Ishikawa (cell line): ENCODE measurements around the gene TMEM171.

ENCODE experiments used
- CEBPB ChIP-seq: IDR thresholded peaks from 2 replicates; pipeline ENCODE4 v1.6.1; 2012
- CREB1 ChIP-seq: IDR thresholded peaks from 2 replicates; pipeline ENCODE4 v1.6.1; 2012; ENCODE audit warnings: low read depth
- EGR1 ChIP-seq: IDR thresholded peaks from 2 replicates; pipeline ENCODE4 v1.6.1; 2012
- EP300 ChIP-seq: IDR thresholded peaks from 2 replicates; pipeline ENCODE4 v1.6.1; 2012; ENCODE audit warnings: borderline replicate concordance
- FOXM1 ChIP-seq: IDR thresholded peaks from 2 replicates; pipeline ENCODE4 v1.6.1; 2012; ENCODE audit warnings: low read depth, borderline replicate concordance
- MAX ChIP-seq: IDR thresholded peaks from 2 replicates; pipeline ENCODE4 v1.6.1; 2012
- NFIC ChIP-seq: IDR thresholded peaks from 2 replicates; pipeline ENCODE4 v1.6.1; 2012
- RAD21 ChIP-seq: IDR thresholded peaks from 2 replicates; pipeline ENCODE4 v1.6.1; 2012; ENCODE audit warnings: low read depth
- REST ChIP-seq: IDR thresholded peaks from 2 replicates; pipeline ENCODE4 v1.6.1; 2012; ENCODE audit warnings: low read depth, mild to moderate bottlenecking
- TAF1 ChIP-seq: IDR thresholded peaks from 2 replicates; pipeline ENCODE4 v1.6.1; 2012; ENCODE audit warnings: low read depth, mild to moderate bottlenecking
- TCF12 ChIP-seq: IDR thresholded peaks from 2 replicates; pipeline ENCODE4 v1.6.1; 2012; ENCODE audit warnings: low read depth
- TEAD4 ChIP-seq: IDR thresholded peaks from 2 replicates; pipeline ENCODE4 v1.6.1; 2012
- USF1 ChIP-seq: IDR thresholded peaks from 2 replicates; pipeline ENCODE4 v1.6.1; 2012
- YY1 ChIP-seq: IDR thresholded peaks from 2 replicates; pipeline ENCODE4 v1.6.1; 2012; ENCODE audit warnings: low read depth
- ZBTB7A ChIP-seq: IDR thresholded peaks from 2 replicates; pipeline ENCODE4 v1.6.1; 2012; ENCODE audit warnings: low read depth

The TMEM171 gene

GRCh38 chr5:73112359-73112758 is 8.0 kb upstream of the TMEM171 start:
- no peak for TF ChIP-seq RAD21

- TF ChIP-seq CEBPB (no peak), TCF12 (no peak), FOXM1 (no peak), NFIC (no peak), YY1 (no peak), TAF1 (no peak), MAX (no peak), EP300 (no peak), RAD21 (no peak), CREB1 (no peak), TEAD4 (no peak)
These were observed 6.2 kb upstream of the TMEM171 start for GRCh38 chr5:73114044-73114688.

- TF ChIP-seq MAX (no peak), TAF1 (no peak), CEBPB (no peak)
These were observed 4.8 kb upstream of the TMEM171 start for GRCh38 chr5:73115399-73116051.

- TF ChIP-seq TEAD4 (no peak), TAF1 (no peak), MAX (no peak), RAD21 (no peak), YY1 (no peak), CREB1 (no peak), CEBPB (no peak), EGR1 (no peak)
These were observed 3.9 kb upstream of the TMEM171 start for GRCh38 chr5:73116506-73116905.

- TF ChIP-seq TAF1 (no peak), TCF12 (no peak), REST (no peak), ZBTB7A (no peak), EP300 (no peak), EGR1 (no peak), RAD21 (no peak), FOXM1 (no peak), USF1 (no peak), MAX (no peak), NFIC (no peak), CEBPB (no peak), TEAD4 (no peak), CREB1 (no peak), YY1 (no peak)
These were observed 3.2 kb upstream of the TMEM171 start for GRCh38 chr5:73117088-73117740.

- TF ChIP-seq TAF1 = no peak
- TF ChIP-seq NFIC = no peak
- TF ChIP-seq EP300 = no peak
These were observed 1.9 kb upstream of the TMEM171 start for GRCh38 chr5:73118391-73118973.

- TF ChIP-seq ZBTB7A = no peak
- TF ChIP-seq YY1 = no peak
- TF ChIP-seq USF1 = no peak
- TF ChIP-seq FOXM1 = no peak
- no peak for TF ChIP-seq TAF1
- no peak for TF ChIP-seq CEBPB
- TF ChIP-seq TCF12 = no peak
- no peak for TF ChIP-seq NFIC
- no peak for TF ChIP-seq MAX
- no peak for TF ChIP-seq REST
- TF ChIP-seq CREB1 = no peak
- TF ChIP-seq RAD21 = no peak
- TF ChIP-seq EP300 = no peak
- TF ChIP-seq TEAD4 = no peak
- no peak for TF ChIP-seq EGR1
These were observed 771 bp upstream of the TMEM171 start for GRCh38 chr5:73119451-73120157.
